ENCODE measurements around the gene CAMTA1. TPM values are rescaled to one million over a fixed set of nuclear protein-coding genes. Genes with fewer than 3 reads are reported as not detected.

The CAMTA1 gene
- total RNA-seq, 6 donors from 2014 or later, result 38.8 to 74.0 (median 46.1) TPM

DNA sequence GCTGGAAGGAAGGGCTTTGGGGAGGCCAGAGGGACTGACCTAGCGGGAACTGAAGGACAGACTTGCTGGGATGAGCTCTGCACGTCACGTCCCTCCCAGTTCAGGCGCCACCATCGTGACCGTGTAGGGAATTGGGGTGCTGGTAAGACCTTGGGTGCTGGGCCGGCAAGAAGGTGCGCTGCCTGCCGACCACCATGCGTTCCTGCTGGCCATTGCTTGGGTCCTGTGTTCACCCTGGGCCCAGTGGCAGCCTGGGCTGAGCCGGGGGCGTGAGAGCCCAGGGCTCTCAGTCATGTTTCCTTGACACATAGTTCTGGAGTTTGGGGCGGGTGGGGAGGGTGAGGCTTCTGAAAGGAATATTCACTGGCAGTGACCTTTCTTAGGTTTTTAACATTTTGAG is 176.0 kb downstream of the CAMTA1 start:
- Histone ChIP-seq H3K27me3 (peaks cover 0 to 16% (median 3%) of the 10 kb centered on the region in 4 donors), H3K36me3 (no peaks in the 10 kb centered on the region), H3K27ac (no peak overlapping the region), H3K4me1 (peaks cover 16 to 34% (median 18%) of the 10 kb centered on the region in 4 donors), H3K9me3 (no peaks in the 10 kb centered on the region), H3K4me3 (no peak overlapping the region)
- TF ChIP-seq POLR2A (IDR thresholded peaks at IDR 0.05) (no peak), EP300 (IDR thresholded peaks at IDR 0.05) (no peak), POLR2AphosphoS5 (IDR thresholded peaks at IDR 0.05) (no peak)
- TF ChIP-seq, protein P1, sequence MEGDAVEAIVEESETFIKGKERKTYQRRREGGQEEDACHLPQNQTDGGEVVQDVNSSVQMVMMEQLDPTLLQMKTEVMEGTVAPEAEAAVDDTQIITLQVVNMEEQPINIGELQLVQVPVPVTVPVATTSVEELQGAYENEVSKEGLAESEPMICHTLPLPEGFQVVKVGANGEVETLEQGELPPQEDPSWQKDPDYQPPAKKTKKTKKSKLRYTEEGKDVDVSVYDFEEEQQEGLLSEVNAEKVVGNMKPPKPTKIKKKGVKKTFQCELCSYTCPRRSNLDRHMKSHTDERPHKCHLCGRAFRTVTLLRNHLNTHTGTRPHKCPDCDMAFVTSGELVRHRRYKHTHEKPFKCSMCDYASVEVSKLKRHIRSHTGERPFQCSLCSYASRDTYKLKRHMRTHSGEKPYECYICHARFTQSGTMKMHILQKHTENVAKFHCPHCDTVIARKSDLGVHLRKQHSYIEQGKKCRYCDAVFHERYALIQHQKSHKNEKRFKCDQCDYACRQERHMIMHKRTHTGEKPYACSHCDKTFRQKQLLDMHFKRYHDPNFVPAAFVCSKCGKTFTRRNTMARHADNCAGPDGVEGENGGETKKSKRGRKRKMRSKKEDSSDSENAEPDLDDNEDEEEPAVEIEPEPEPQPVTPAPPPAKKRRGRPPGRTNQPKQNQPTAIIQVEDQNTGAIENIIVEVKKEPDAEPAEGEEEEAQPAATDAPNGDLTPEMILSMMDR (IDR thresholded peaks at IDR 0.05), result no peak
- WGBS, 2 donors, result 85 to 93% methylated on average over 6 to 13 of the region's 13 CpGs
- DNase-seq (peak in 1 of 2 donors; percentile 63), ATAC-seq (ENCODE audit: low FRiP score in 2 of 2) (no peak)

DNA sequence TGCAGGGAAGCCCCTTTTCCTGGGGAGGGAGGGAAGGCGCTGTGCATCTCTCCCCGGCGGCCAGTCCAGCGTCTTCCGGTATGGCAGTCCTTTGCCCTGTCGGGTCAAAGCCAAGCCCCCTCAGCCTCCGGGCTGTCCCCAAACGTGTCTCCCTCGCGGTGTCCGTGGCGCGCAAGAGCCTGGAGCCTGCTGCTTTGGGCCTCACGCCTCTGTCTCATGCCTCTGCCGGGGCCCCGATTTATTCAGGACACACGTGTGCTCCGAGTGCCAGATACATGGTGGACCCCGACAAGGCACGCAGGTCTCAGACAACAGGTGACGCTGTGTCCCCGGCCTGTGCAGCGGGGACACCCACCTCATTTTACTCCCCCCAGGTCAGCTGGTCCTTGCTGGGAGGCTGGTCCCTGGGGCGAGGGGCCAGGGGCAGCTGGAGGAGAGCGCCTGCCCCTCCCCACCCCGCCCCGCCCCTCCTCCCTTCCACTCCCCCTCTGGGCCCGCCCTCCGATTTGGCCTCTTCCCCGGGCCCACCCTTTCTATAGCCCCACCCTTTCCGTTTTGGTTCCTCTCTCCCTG is 176.7 kb downstream of the CAMTA1 start:
- 13 to 22% methylated on average over 9 to 21 of the region's 31 CpGs for WGBS, 2 donors
- H3K27me3 ChIP-seq, result peaks cover 0 to 16% (median 3%) of the 10 kb centered on the region in 4 donors
- no peak for DNase-seq
- TF ChIP-seq POLR2A (IDR thresholded peaks at IDR 0.05), result no peak
- TF ChIP-seq, protein P1 (IDR thresholded peaks at IDR 0.05), result no peak
- no peak for TF ChIP-seq EP300 (IDR thresholded peaks at IDR 0.05)
- no peak for TF ChIP-seq POLR2AphosphoS5 (IDR thresholded peaks at IDR 0.05)
- ATAC-seq (ENCODE audit: low FRiP score in 2 of 2), result no peak
- H3K4me3 ChIP-seq, result peak overlapping the region in 1 of 4 donors; percentile 5
- peak overlapping the region in 1 of 4 donors; percentile 31 for H3K27ac ChIP-seq
- peaks cover 16 to 34% (median 18%) of the 10 kb centered on the region in 4 donors for H3K4me1 ChIP-seq
- no peaks in the 10 kb centered on the region for H3K36me3 ChIP-seq
- H3K9me3 ChIP-seq, result no peaks in the 10 kb centered on the region

DNA sequence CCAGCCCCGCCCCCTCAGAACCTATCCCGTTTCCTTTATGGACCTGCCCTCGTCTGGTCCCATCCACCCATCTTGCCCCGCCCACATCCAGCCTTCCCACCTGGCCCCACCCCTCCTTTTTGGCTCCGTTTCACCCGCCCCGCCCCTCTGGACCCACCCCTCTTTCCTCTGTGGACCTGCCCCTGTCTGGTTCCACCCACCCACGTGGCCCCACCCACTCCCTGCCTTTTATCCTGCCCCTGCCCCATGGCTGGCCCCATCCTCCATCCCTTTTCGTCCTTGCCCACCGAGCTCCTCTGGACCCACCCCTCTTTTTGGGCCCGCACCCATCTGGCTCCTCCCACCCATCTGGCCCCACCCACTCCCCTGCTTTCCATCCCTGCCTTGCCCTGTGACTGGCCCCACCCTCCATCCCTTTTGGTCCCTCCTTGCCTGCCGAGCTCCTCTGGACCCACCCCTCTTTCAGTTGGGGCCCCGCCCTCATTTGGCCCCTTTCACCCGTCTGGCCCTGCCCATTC is 177.3 kb downstream of the CAMTA1 start:
- peaks cover 0 to 16% (median 3%) of the 10 kb centered on the region in 4 donors for H3K27me3 ChIP-seq
- whole genome bisulfite sequencing, 2 donors, result 4 to 7% methylated on average over 11 to 13 of the region's 14 CpGs
- no peak for ATAC-seq (ENCODE audit: low FRiP score in 2 of 2)
- peak overlapping the region in 1 of 4 donors; percentile 5 for H3K4me3 ChIP-seq
- TF ChIP-seq POLR2A (IDR thresholded peaks at IDR 0.05) (no peak), EP300 (IDR thresholded peaks at IDR 0.05) (no peak), POLR2AphosphoS5 (IDR thresholded peaks at IDR 0.05) (no peak)
- TF ChIP-seq, protein P1 (IDR thresholded peaks at IDR 0.05), result no peak
- no peaks in the 10 kb centered on the region for H3K9me3 ChIP-seq
- no peaks in the 10 kb centered on the region for H3K36me3 ChIP-seq
- DNase-seq, result no peak
- H3K4me1 ChIP-seq, result peaks cover 16 to 34% (median 18%) of the 10 kb centered on the region in 4 donors
- H3K27ac ChIP-seq, result no peak overlapping the region

DNA sequence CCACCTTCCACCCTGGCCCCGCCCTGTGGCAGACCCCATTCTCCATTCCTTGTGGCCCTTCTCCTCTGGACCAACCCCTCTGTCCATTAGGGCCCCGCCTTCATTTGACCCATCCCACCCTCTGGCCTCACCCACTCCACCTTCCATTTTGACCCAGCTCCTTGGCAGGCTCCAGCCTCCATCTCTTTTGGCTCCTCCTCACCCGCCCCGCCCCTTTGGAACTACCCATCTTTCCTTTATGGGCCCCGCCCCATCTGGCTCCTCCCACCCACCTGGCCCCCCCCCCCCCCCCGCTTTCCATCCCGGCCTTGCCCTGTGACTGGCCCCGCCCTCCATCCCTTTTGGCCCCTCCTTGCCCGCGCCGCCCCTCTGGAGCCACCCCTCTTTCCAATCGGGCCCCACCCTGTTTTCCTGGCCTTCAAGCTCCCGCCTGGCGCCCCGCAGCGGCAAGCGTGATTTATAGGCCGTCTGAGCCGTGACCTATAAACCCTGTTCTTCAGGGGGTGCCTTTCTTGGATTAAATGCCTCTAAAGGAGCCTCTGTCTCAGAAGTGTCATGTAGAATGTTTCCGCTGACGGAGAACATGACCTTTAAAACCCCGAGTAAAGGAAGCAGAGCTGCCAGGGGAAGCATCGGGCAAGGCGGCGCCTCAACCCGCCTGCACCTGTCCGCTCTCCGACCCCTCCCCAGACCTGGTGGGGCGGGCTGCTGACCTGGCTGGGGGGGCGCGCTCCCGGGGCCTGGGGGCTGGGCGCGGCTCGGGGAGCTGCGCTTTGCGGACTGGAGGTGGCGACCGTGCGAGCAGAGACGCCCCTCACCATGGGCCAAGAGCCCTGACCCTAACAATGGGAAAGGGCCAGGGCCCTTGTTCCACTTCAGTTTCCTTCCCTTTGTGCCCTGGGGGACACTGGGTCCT is 178.0 kb downstream of the CAMTA1 start:
- H3K4me3 ChIP-seq, result peak overlapping the region in 2 of 4 donors; percentile 12
- WGBS, 2 donors, result 5 to 11% methylated on average over 18 to 32 of the region's 41 CpGs
- ATAC-seq (ENCODE audit: low FRiP score in 2 of 2), result peak in 1 of 2 donors; percentile 10

More for the DNA sequence above, 178.0 kb downstream of the CAMTA1 start:
- Histone ChIP-seq H3K4me1 (peaks cover 16 to 34% (median 18%) of the 10 kb centered on the region in 4 donors), H3K36me3 (no peaks in the 10 kb centered on the region), H3K27me3 (peaks cover 0 to 16% (median 3%) of the 10 kb centered on the region in 4 donors), H3K9me3 (no peaks in the 10 kb centered on the region), H3K27ac (no peak overlapping the region)
- TF ChIP-seq POLR2AphosphoS5 (IDR thresholded peaks at IDR 0.05) (no peak), EP300 (IDR thresholded peaks at IDR 0.05) (no peak), POLR2A (IDR thresholded peaks at IDR 0.05) (no peak)
- TF ChIP-seq, protein P1 (IDR thresholded peaks at IDR 0.05), result no peak
- peak in 1 of 2 donors; percentile 85 for DNase-seq

Measured in upper lobe of left lung (tissue), 6 donors.